ENCODE data around the gene THUMPD3. TPM values are rescaled to one million over a fixed set of nuclear protein-coding genes. Genes with fewer than 3 reads are reported as not detected.

Gene THUMPD3
- total RNA-seq, 1 donor from 2014 or later, result 32.7 TPM

DNA sequence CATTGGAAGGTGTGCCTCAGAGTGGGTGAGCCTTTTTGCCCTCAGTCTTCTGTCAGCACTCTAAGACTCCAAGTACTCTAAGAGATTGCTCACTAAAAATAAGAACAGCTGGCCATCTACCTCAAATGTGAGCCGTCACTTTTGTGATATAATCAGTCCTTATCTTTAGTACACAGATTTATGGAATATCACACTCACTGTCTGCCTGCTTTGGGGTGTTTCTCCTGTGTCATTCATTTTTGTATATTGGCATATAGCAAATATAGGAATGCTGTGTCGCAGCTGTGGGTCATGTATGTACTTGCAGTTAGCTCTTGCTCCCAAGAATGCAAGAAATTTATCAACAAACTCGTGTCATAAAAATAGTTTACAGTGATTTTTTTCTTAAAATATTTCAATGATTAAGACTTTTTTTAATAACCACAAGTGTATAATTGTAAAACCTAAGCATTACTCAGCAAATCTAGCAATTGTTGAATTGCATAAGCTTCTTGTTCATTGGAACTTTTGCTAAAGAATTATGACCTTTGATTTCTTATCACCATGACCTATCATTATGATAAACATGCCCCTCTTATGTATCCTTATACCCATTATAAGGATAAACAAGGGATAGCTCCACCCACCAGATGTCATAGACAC lies 53.4 kb downstream of the THUMPD3 start:
- Histone ChIP-seq H3K79me2 (ENCODE audit: insufficient read depth, low read length) (peaks cover 99% of the 10 kb centered on the region), H3K9me3 (ENCODE audit: insufficient read depth, low read depth, low read length) (no peaks in the 10 kb centered on the region), H3K27ac (ENCODE audit: low read depth, low read length) (peak overlapping the region; percentile 32), H2AFZ (ENCODE audit: low read depth, low read length) (no peak overlapping the region), H3K27me3 (ENCODE audit: insufficient read depth, low read length) (no peaks in the 10 kb centered on the region), H3K4me3 (ENCODE audit: insufficient read depth, low read depth, low read length) (no peak overlapping the region), H3K36me3 (ENCODE audit: insufficient read depth, low read length) (peaks cover 5% of the 10 kb centered on the region), H4K20me1 (ENCODE audit: insufficient read depth, low read length) (peaks cover 93% of the 10 kb centered on the region), H3K4me1 (ENCODE audit: insufficient read depth, low read length) (peaks cover 6% of the 10 kb centered on the region), H3K9ac (ENCODE audit: low read length) (no peak overlapping the region), H3K4me2 (ENCODE audit: low read length) (no peak overlapping the region)
- H3K9me3 Mint-ChIP-seq (ENCODE audit: unreplicated experiment), result no peaks in the 10 kb centered on the region
- no peak overlapping the region for H3K4me3 Mint-ChIP-seq (ENCODE audit: unreplicated experiment)
- H3K27me3 Mint-ChIP-seq (ENCODE audit: low read depth, unreplicated experiment), result no peaks in the 10 kb centered on the region
- TF ChIP-seq EZH2 (IDR thresholded peaks at IDR 0.05; ENCODE audit: insufficient read depth, low read length) (no peak), CTCF (IDR thresholded peaks at IDR 0.05; ENCODE audit: insufficient read depth, low read depth, low read length) (no peak)
- FAIRE-seq, result no peak
- peaks cover 18% of the 10 kb centered on the region for H3K4me1 Mint-ChIP-seq (ENCODE audit: low read depth, unreplicated experiment)
- peaks cover 5% of the 10 kb centered on the region for H3K36me3 Mint-ChIP-seq (ENCODE audit: low read depth, unreplicated experiment)
- H3K27ac Mint-ChIP-seq (ENCODE audit: unreplicated experiment), result no peak overlapping the region
- DNase-seq (ENCODE audit: low read depth), result peak; percentile 10

DNA sequence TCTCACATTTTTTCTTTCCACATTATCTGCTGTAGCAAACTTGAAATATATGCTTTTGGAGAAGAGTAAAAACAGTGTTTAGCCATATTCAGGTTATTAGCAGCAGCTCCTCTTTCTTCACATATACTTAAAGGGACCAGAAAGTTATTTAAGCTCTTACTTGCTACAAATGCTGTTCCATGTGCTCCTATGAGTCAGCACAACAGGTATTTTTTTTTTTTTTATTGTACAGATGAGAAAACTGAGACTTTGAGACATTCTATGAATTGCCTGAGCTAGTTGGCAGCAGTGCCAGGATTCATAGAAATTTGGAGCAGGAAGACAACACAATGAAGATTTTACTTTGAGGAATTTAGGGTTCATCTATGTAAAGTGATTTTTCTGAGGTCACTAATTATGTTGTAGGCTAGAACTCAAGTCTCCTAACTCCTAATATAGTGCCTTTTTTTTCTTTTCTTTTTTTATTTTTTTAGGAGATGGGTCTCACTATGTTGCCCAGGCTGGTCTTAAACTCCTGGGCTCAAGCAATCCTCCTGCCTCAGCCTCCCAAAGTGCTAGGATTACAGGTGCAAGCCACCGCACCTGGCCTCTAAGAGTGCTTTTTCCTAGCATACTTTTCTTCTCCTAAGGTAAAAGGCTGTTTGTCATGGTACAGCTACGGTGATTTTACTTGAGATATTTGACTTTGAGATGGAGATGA lies 58.1 kb downstream of the THUMPD3 start:
- DNase-seq (ENCODE audit: low read depth), result peak; percentile 52
- H3K27me3 Mint-ChIP-seq (ENCODE audit: low read depth, unreplicated experiment), result no peaks in the 10 kb centered on the region
- H3K36me3 Mint-ChIP-seq (ENCODE audit: low read depth, unreplicated experiment), result no peaks in the 10 kb centered on the region
- peaks cover 99% of the 10 kb centered on the region for H3K79me2 ChIP-seq (ENCODE audit: insufficient read depth, low read length)
- H3K4me3 Mint-ChIP-seq (ENCODE audit: unreplicated experiment), result peak overlapping the region; percentile 76
- no peak overlapping the region for H3K4me3 ChIP-seq (ENCODE audit: insufficient read depth, low read depth, low read length)
- H3K27ac ChIP-seq (ENCODE audit: low read depth, low read length), result peak overlapping the region; percentile 23
- H3K27ac Mint-ChIP-seq (ENCODE audit: unreplicated experiment), result peak overlapping the region; percentile 97
- peaks cover 28% of the 10 kb centered on the region for H3K4me1 ChIP-seq (ENCODE audit: insufficient read depth, low read length)
- H3K9ac ChIP-seq (ENCODE audit: low read length), result peak overlapping the region; percentile 27
- no peaks in the 10 kb centered on the region for H3K9me3 ChIP-seq (ENCODE audit: insufficient read depth, low read depth, low read length)
- TF ChIP-seq EZH2 (IDR thresholded peaks at IDR 0.05; ENCODE audit: insufficient read depth, low read length) (no peak), CTCF (IDR thresholded peaks at IDR 0.05; ENCODE audit: insufficient read depth, low read depth, low read length) (no peak)
- no peak overlapping the region for H2AFZ ChIP-seq (ENCODE audit: low read depth, low read length)
- peaks cover 47% of the 10 kb centered on the region for H3K4me1 Mint-ChIP-seq (ENCODE audit: low read depth, unreplicated experiment)
- no peaks in the 10 kb centered on the region for H3K9me3 Mint-ChIP-seq (ENCODE audit: unreplicated experiment)
- peak overlapping the region; percentile 7 for H3K4me2 ChIP-seq (ENCODE audit: low read length)
- peaks cover 78% of the 10 kb centered on the region for H4K20me1 ChIP-seq (ENCODE audit: insufficient read depth, low read length)
- no peak for FAIRE-seq
- peaks cover 9% of the 10 kb centered on the region for H3K36me3 ChIP-seq (ENCODE audit: insufficient read depth, low read length)
- H3K27me3 ChIP-seq (ENCODE audit: insufficient read depth, low read length), result no peaks in the 10 kb centered on the region

All from astrocyte (in vitro differentiated cells and primary cell).